ENCODE results near the gene OAT. TPM values are rescaled to one million over a fixed set of nuclear protein-coding genes. Genes with fewer than 3 reads are reported as not detected.

Gene OAT
- polyA plus RNA-seq, 1 of the 3 experiments (the other 2 are of a cell fraction) = 65.7 TPM

DNA sequence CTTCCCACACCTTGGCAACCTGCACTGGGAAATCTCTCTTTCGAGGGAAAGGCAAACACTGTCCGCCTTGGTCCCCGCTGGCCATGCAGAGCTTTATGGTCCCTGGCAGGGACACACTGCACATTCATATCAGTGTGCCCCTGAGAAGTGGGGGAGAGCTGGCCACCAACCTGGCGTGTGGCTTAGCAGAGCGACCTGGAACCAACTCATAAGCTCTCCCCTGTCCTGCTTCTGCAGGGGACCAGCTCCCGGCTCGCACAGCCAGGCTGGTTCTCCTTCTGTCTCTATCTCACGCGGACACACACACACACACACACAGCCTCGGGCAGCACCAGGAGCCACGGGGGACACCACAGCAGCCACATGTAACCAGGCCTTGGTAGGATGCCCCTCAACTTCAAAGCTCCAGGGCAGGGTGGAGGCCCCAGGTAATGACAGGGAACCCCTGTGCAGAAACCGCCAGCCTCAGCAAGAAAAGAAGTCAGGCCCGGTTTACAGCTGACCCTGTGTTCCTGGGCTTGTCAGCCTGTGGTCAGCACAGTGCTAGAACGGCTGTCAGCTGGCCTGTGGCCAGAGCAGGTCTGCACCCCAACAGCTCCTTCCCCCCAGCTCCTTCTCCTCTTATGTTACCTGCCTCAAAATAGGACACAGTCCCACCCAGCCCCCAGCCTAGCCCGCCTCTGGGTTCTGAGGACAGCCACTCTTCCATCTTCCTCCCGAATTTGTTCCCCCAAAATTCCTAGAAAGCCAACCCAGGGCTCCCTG lies 69.3 kb downstream of the OAT start:
- H3K4me2 ChIP-seq = no peak overlapping the region
- no peak overlapping the region for H3K4me3 ChIP-seq (ENCODE audit: low read depth in 2 of 2, low read length in 1 of 2)
- 42% methylated on average over 8 of the region's 16 CpGs for WGBS (ENCODE audit: low lambda C conversion rate)
- TF ChIP-seq, protein P1, sequence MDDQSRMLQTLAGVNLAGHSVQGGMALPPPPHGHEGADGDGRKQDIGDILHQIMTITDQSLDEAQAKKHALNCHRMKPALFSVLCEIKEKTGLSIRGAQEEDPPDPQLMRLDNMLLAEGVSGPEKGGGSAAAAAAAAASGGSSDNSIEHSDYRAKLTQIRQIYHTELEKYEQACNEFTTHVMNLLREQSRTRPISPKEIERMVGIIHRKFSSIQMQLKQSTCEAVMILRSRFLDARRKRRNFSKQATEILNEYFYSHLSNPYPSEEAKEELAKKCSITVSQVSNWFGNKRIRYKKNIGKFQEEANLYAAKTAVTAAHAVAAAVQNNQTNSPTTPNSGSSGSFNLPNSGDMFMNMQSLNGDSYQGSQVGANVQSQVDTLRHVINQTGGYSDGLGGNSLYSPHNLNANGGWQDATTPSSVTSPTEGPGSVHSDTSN (IDR thresholded peaks at IDR 0.05) = no peak
- TF ChIP-seq, protein P2, sequence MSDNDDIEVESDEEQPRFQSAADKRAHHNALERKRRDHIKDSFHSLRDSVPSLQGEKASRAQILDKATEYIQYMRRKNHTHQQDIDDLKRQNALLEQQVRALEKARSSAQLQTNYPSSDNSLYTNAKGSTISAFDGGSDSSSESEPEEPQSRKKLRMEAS (IDR thresholded peaks at IDR 0.05; ENCODE audit: low read depth) = no peak
- TF ChIP-seq, protein P3, sequence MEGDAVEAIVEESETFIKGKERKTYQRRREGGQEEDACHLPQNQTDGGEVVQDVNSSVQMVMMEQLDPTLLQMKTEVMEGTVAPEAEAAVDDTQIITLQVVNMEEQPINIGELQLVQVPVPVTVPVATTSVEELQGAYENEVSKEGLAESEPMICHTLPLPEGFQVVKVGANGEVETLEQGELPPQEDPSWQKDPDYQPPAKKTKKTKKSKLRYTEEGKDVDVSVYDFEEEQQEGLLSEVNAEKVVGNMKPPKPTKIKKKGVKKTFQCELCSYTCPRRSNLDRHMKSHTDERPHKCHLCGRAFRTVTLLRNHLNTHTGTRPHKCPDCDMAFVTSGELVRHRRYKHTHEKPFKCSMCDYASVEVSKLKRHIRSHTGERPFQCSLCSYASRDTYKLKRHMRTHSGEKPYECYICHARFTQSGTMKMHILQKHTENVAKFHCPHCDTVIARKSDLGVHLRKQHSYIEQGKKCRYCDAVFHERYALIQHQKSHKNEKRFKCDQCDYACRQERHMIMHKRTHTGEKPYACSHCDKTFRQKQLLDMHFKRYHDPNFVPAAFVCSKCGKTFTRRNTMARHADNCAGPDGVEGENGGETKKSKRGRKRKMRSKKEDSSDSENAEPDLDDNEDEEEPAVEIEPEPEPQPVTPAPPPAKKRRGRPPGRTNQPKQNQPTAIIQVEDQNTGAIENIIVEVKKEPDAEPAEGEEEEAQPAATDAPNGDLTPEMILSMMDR (IDR thresholded peaks at IDR 0.05) = no peak
- no peaks in the 10 kb centered on the region for H3F3A ChIP-seq (replicated peaks; ENCODE audit: insufficient read depth)
- no peak overlapping the region for H2AFZ ChIP-seq (ENCODE audit: low read depth)
- H3K79me2 ChIP-seq (ENCODE audit: insufficient read depth) = no peaks in the 10 kb centered on the region
- DNase-seq = no peak
- POLR2A ChIA-PET = no interaction called here
- no peak overlapping the region for H3K9ac ChIP-seq
- no peaks in the 10 kb centered on the region for H3K36me3 ChIP-seq (replicated peaks in 1 of 2; ENCODE audit: control insufficient read depth in 1 of 2, insufficient read depth in 2 of 2, low read length in 1 of 2)
- H3K9me3 ChIP-seq = no peaks in the 10 kb centered on the region
- CTCF ChIA-PET = interaction anchor here (0.6 to 1.7 kb wide), 7 partner anchors 21 to 747 kb away, joined by 3 to 10 read pairs (median 3); no protein-coding TSS in a partner anchor
- H3K27ac ChIP-seq (ENCODE audit: low read depth in 2 of 2, low read length in 1 of 2) = no peak overlapping the region
- H3K9me2 ChIP-seq = no peaks in the 10 kb centered on the region
- no peaks in the 10 kb centered on the region for H4K20me1 ChIP-seq (ENCODE audit: insufficient read depth)
- H3K4me1 ChIP-seq (ENCODE audit: control insufficient read depth in 1 of 2, insufficient read depth in 2 of 2, low read depth in 1 of 2, low read length in 1 of 2) = peaks cover 0 to 20% of the 10 kb centered on the region in 2 experiments; a peak in 1 of 4 replicates
- no peaks in the 10 kb centered on the region for H3K27me3 ChIP-seq (ENCODE audit: insufficient read depth)

DNA sequence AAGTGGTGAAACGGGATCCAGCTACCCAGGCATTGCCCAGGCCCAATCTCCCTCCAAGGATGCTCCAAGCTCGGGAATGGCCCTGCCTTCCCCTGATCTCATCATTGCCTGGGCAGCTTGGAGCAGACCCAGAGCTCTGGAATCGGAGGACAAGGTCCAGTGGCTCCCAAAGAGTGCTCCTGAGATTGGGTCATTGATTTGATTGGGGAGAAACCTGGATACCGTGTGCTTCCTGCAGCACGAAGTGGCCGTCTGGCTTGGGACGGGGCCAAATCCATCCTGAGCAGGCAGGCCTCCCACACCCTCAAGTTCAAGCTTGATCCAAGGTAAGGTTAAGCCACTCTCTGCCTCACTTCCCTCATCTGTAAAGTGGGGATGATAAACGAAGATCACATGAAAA lies 69.9 kb downstream of the OAT start:
- Histone ChIP-seq H3K4me2 (no peak overlapping the region), H2AFZ (ENCODE audit: low read depth) (no peak overlapping the region), H3K27ac (ENCODE audit: low read depth in 2 of 2, low read length in 1 of 2) (no peak overlapping the region), H3K79me2 (ENCODE audit: insufficient read depth) (no peaks in the 10 kb centered on the region), H4K20me1 (ENCODE audit: insufficient read depth) (no peaks in the 10 kb centered on the region), H3K4me1 (ENCODE audit: control insufficient read depth in 1 of 2, insufficient read depth in 2 of 2, low read depth in 1 of 2, low read length in 1 of 2) (peaks cover 0 to 14% of the 10 kb centered on the region in 2 experiments; a peak in 1 of 4 replicates), H3K36me3 (replicated peaks in 1 of 2; ENCODE audit: control insufficient read depth in 1 of 2, insufficient read depth in 2 of 2, low read length in 1 of 2) (no peaks in the 10 kb centered on the region), H3K9me2 (no peaks in the 10 kb centered on the region), H3K9me3 (no peaks in the 10 kb centered on the region), H3K27me3 (ENCODE audit: insufficient read depth) (no peaks in the 10 kb centered on the region), H3K9ac (no peak overlapping the region), H3K4me3 (ENCODE audit: low read depth in 2 of 2, low read length in 1 of 2) (no peak overlapping the region), H3F3A (replicated peaks; ENCODE audit: insufficient read depth) (no peaks in the 10 kb centered on the region)
- DNase-seq = no peak
- ChIA-PET POLR2A (interaction anchor here (0.7 kb wide), 1 partner anchor 8 kb away, joined by 3 read pairs; no protein-coding TSS in a partner anchor), CTCF (interaction anchor here (1.1 to 1.7 kb wide), 5 partner anchors 22 to 354 kb away, joined by 3 to 10 read pairs (median 4); no protein-coding TSS in a partner anchor)
- WGBS (ENCODE audit: low lambda C conversion rate) = 31% methylated on average over 4 of the region's 8 CpGs
- TF ChIP-seq ELF1 (IDR thresholded peaks at IDR 0.05) = no peak
- no peak for TF ChIP-seq EP300 (IDR thresholded peaks at IDR 0.05; ENCODE audit: borderline replicate concordance in 1 of 2, low read depth in 1 of 2, low read length in 1 of 2)
- TF ChIP-seq FOXM1 (IDR thresholded peaks at IDR 0.05; ENCODE audit: low read depth) = no peak
- TF ChIP-seq, protein P3 (IDR thresholded peaks at IDR 0.05) = no peak
- TF ChIP-seq, protein P4, sequence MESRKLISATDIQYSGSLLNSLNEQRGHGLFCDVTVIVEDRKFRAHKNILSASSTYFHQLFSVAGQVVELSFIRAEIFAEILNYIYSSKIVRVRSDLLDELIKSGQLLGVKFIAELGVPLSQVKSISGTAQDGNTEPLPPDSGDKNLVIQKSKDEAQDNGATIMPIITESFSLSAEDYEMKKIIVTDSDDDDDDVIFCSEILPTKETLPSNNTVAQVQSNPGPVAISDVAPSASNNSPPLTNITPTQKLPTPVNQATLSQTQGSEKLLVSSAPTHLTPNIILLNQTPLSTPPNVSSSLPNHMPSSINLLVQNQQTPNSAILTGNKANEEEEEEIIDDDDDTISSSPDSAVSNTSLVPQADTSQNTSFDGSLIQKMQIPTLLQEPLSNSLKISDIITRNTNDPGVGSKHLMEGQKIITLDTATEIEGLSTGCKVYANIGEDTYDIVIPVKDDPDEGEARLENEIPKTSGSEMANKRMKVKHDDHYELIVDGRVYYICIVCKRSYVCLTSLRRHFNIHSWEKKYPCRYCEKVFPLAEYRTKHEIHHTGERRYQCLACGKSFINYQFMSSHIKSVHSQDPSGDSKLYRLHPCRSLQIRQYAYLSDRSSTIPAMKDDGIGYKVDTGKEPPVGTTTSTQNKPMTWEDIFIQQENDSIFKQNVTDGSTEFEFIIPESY (IDR thresholded peaks at IDR 0.05; ENCODE audit: borderline replicate concordance, low read depth) = no peak

Measured in SK-N-SH (cell line).